ENCODE measurements around the gene VWF.

- TF ChIP-seq POLR2AphosphoS5 (IDR thresholded peaks at IDR 0.05) (no peak), CTCF (IDR thresholded peaks at IDR 0.05) (no peak)
These were observed 224.4 kb downstream of the VWF start for GRCh38 chr12:5900076-5900475.

All from upper lobe of left lung (tissue), 4 donors.